DND-41 (cell line): Measurements from ENCODE around the gene C14orf119.

Experiments used
- ATAC-seq: fragments of 200-7000 bp; cut with Tn5 transposase; 3 replicates; pipeline ENCODE4 v1.9.1; 2021; ENCODE audit warnings: low read depth; ENCODE audit not compliant: insufficient read depth
- DNase-seq: peaks from one replicate; pipeline ENCODE4 v3.0.0-alpha.2; 2020
- H2AFZ ChIP-seq: 2 replicates; pipeline ENCODE4 v1.6.0; 2012; ENCODE audit warnings: low read depth, low read length
- H3K27ac ChIP-seq: 2 replicates; pipeline ENCODE4 v1.5.1; 2012; ENCODE audit warnings: low read length, inconsistent platforms
- H3K27me3 ChIP-seq: fragments of 200-600 bp; sonication (generic); 2 replicates; pipeline ENCODE4 v1.6.0; 2012; ENCODE audit warnings: low read length, mild to moderate bottlenecking, inconsistent platforms; ENCODE audit not compliant: insufficient read depth, poor library complexity
- H3K36me3 ChIP-seq: 2 replicates; pipeline ENCODE4 v1.5.1; 2012; ENCODE audit warnings: low read length, inconsistent platforms; ENCODE audit not compliant: insufficient read depth
- H3K4me1 ChIP-seq: 2 replicates; pipeline ENCODE4 v1.5.1; 2012; ENCODE audit warnings: mild to moderate bottlenecking, low read length; ENCODE audit not compliant: insufficient read depth
- H3K4me2 ChIP-seq: 2 replicates; pipeline ENCODE4 v1.6.0; 2012; ENCODE audit warnings: mild to moderate bottlenecking, moderate library complexity, low read length, inconsistent platforms; ENCODE audit not compliant: insufficient read depth
- H3K4me3 ChIP-seq, 2 experiments: fragments of 200-600 bp in 1 of 2; shearing (Covaris generic) in 1 of 2; 2 replicates each; pipeline ENCODE4 v1.5.1; 2012 to 2016; ENCODE audit warnings: inconsistent platforms in 2 of 2, low read length in 2 of 2, mild to moderate bottlenecking in 2 of 2, low read depth in 1 of 2, moderate library complexity in 1 of 2
- H3K79me2 ChIP-seq: 2 replicates; pipeline ENCODE4 v1.6.0; 2012; ENCODE audit warnings: low read length, inconsistent platforms; ENCODE audit not compliant: insufficient read depth
- H3K9ac ChIP-seq: 2 replicates; pipeline ENCODE4 v1.6.0; 2012; ENCODE audit warnings: low read depth, mild to moderate bottlenecking, inconsistent platforms, low read length, moderate library complexity
- H3K9me3 ChIP-seq: 2 replicates; pipeline ENCODE4 v1.5.1; 2012; ENCODE audit warnings: low read length, moderate library complexity, mild to moderate bottlenecking, inconsistent platforms; ENCODE audit not compliant: insufficient read depth, severe bottlenecking
- H4K20me1 ChIP-seq: 2 replicates; pipeline ENCODE4 v1.6.0; 2012; ENCODE audit warnings: low read length; ENCODE audit not compliant: insufficient read depth
- CTCF ChIP-seq: IDR thresholded peaks from 2 replicates; pipeline ENCODE4 v1.5.1; 2012; ENCODE audit warnings: borderline replicate concordance, low read length, moderate library complexity, mild to moderate bottlenecking; ENCODE audit not compliant: poor library complexity, severe bottlenecking; ENCODE audit errors: extremely low read depth
- EZH2 ChIP-seq: IDR thresholded peaks from 3 replicates; pipeline ENCODE4 v1.6.1; 2012; ENCODE audit warnings: borderline replicate concordance, low read depth, mild to moderate bottlenecking, moderate library complexity, low read length, inconsistent platforms; ENCODE audit not compliant: severe bottlenecking

C14orf119 gene

GRCh38 chr14:23089498-23090253 is 5.6 kb upstream of the C14orf119 start:
- H3K27ac ChIP-seq, result no peak overlapping the region
- H3K36me3 ChIP-seq, result peaks cover 91% of the 10 kb centered on the region
- no peak for TF ChIP-seq EZH2
- TF ChIP-seq CTCF, result no peak

GRCh38 chr14:23090254-23090636 is 5.1 kb upstream of the C14orf119 start:
- H3K9ac ChIP-seq, result no peak overlapping the region
- H3K79me2 ChIP-seq, result peaks cover 82% of the 10 kb centered on the region
- no peaks in the 10 kb centered on the region for H3K9me3 ChIP-seq
- no peak for TF ChIP-seq CTCF
- no peaks in the 10 kb centered on the region for H3K27me3 ChIP-seq
- no peak overlapping the region for H3K27ac ChIP-seq
- H3K36me3 ChIP-seq, result peaks cover 87% of the 10 kb centered on the region
- peaks cover 15% of the 10 kb centered on the region for H3K4me1 ChIP-seq
- H3K4me3 ChIP-seq, result no peak overlapping the region
- H4K20me1 ChIP-seq, result peaks cover 36% of the 10 kb centered on the region
- no peak for DNase-seq
- H3K4me2 ChIP-seq, result no peak overlapping the region
- no peak overlapping the region for H2AFZ ChIP-seq
- ATAC-seq, result no peak

More at GRCh38 chr14:23089498-23090253, 5.6 kb upstream of the C14orf119 start:
- H3K4me2 ChIP-seq, result no peak overlapping the region
- peaks cover 85% of the 10 kb centered on the region for H3K79me2 ChIP-seq
- no peak overlapping the region for H3K9ac ChIP-seq
- H2AFZ ChIP-seq, result no peak overlapping the region
- peaks cover 15% of the 10 kb centered on the region for H3K4me1 ChIP-seq
- no peaks in the 10 kb centered on the region for H3K27me3 ChIP-seq
- ATAC-seq (no peak), DNase-seq (no peak)
- H3K4me3 ChIP-seq, result no peak overlapping the region
- H3K9me3 ChIP-seq, result no peaks in the 10 kb centered on the region
- peaks cover 36% of the 10 kb centered on the region for H4K20me1 ChIP-seq

GRCh38 chr14:23091294-23092225 is 3.7 kb upstream of the C14orf119 start:
- no peak overlapping the region for H3K27ac ChIP-seq
- no peak for TF ChIP-seq CTCF
- H2AFZ ChIP-seq, result no peak overlapping the region
- DNase-seq (no peak), ATAC-seq (no peak)
- H3K4me3 ChIP-seq, result no peak overlapping the region
- no peaks in the 10 kb centered on the region for H3K27me3 ChIP-seq
- no peaks in the 10 kb centered on the region for H3K9me3 ChIP-seq
- peaks cover 21% of the 10 kb centered on the region for H3K4me1 ChIP-seq
- H3K9ac ChIP-seq, result no peak overlapping the region
- peaks cover 34% of the 10 kb centered on the region for H4K20me1 ChIP-seq
- peaks cover 84% of the 10 kb centered on the region for H3K79me2 ChIP-seq
- no peak overlapping the region for H3K4me2 ChIP-seq
- H3K36me3 ChIP-seq, result peaks cover 73% of the 10 kb centered on the region
